Spleen (tissue), 11 donors: ENCODE measurements around the gene MIEN1. TPM values are rescaled to one million over a fixed set of nuclear protein-coding genes. Genes with fewer than 3 reads are reported as not detected.

Experiments used
- DNase-seq: peaks from one replicate; pipeline ENCODE4 v3.0.0-alpha.2; 2020
- H3K27ac ChIP-seq, 8 donors: fragments of 200-600 bp; sonication (generic) in 7 of 8; 1 replicate in 4 of 8; 2 replicates in 4 of 8; pipeline versions ENCODE4 v1.5.0 to v1.8.0; 2016 to 2021; ENCODE audit warnings: inconsistent platforms in 4 of 8, mild to moderate bottlenecking in 4 of 8, moderate library complexity in 1 of 8
- H3K27me3 ChIP-seq, 7 donors: fragments of 200-600 bp; sonication (generic) in 6 of 7; replicated peaks in 1 of 7; 1 replicate in 4 of 7; 2 replicates in 3 of 7; pipeline versions ENCODE4 v1.5.0 to v1.8.0; 2016 to 2021; ENCODE audit warnings: inconsistent platforms in 3 of 7, mild to moderate bottlenecking in 1 of 7
- H3K36me3 ChIP-seq, 6 donors: fragments of 200-600 bp; sonication (generic) in 5 of 6; 1 replicate in 4 of 6; 2 replicates in 2 of 6; pipeline versions ENCODE4 v1.5.0 to v1.8.0; 2016 to 2021; ENCODE audit warnings: inconsistent platforms in 2 of 6
- H3K4me1 ChIP-seq, 6 donors: fragments of 200-600 bp; sonication (generic) in 5 of 6; 1 replicate in 3 of 6; 2 replicates in 3 of 6; pipeline versions ENCODE4 v1.5.0 to v1.8.0; 2016 to 2021; ENCODE audit warnings: inconsistent platforms in 3 of 6
- H3K4me3 ChIP-seq, 8 donors: fragments of 200-600 bp; sonication (generic) in 7 of 8; 1 replicate in 4 of 8; 2 replicates in 4 of 8; pipeline versions ENCODE4 v1.5.0 to v1.8.0; 2016 to 2021; ENCODE audit warnings: inconsistent platforms in 4 of 8, mild to moderate bottlenecking in 4 of 8, moderate library complexity in 2 of 8
- H3K9me3 ChIP-seq, 8 donors: fragments of 200-600 bp; sonication (generic) in 7 of 8; 1 replicate in 4 of 8; 2 replicates in 4 of 8; pipeline versions ENCODE4 v1.5.0 to v1.8.0; 2016 to 2021; ENCODE audit warnings: inconsistent platforms in 4 of 8
- CTCF ChIP-seq, 11 experiments: fragments of 200-600 bp in 7 of 11; fragments of 450-650 bp in 4 of 11; sonication (generic) in 4 of 11; IDR thresholded peaks in 8 of 11; conservative IDR thresholded peaks in 3 of 11; 1 replicate in 7 of 11; 2 replicates in 4 of 11; pipeline versions ENCODE4 v1.4.0 to v1.8.0; 2016 to 2021; ENCODE audit warnings: antibody characterized with exemption in 11 of 11, inconsistent platforms in 4 of 11, mild to moderate bottlenecking in 1 of 11
- POLR2A ChIP-seq, 3 donors: fragments of 450-650 bp; IDR thresholded peaks; one replicate each; pipeline ENCODE4 v1.5.1; 2017; ENCODE audit warnings: antibody characterized with exemption in 3 of 3, mild to moderate bottlenecking in 1 of 3
- POLR2AphosphoS5 ChIP-seq, 3 donors: sonication (generic); formaldehyde crosslinking; IDR thresholded peaks; one replicate each; pipeline ENCODE4 v1.5.1; 2017; ENCODE audit warnings: antibody characterized with exemption in 3 of 3
- WGBS, 5 donors: extraction: QIAGEN DNeasy Blood & Tissue Kit in 3 of 5; methylation state at CpG; one replicate each; pipeline versions ENCODE4 v1.1.5 to v1.1.7; 2013 to 2018; 5-methylcytosine and 5-hydroxymethylcytosine counted together
- intact Hi-C: fragments of 100-400 bp; cut with DNase I; formaldehyde crosslinking; loops from one replicate; pipeline ENCODE4 v1.15.0; 2023; ENCODE audit warnings: low total_unique reads
- polyA plus RNA-seq, 3 donors: library from polyadenylated mRNA; stranded (reverse); fragments of 200-250 nt; gene quantifications; one replicate each; pipeline ENCODE4 v1.2.1, GENCODE V29; 2013
- total RNA-seq, 7 donors: library from RNA; depleted of rRNA in 3 of 7; stranded (reverse); fragments of >200 nt in 3 of 7; fragmentation: NEBNext Ultra II Directional in 4 of 7; extraction: Animal tissue kit (Norgen Biotek cat#: 25700) in 4 of 7; gene quantifications; one replicate each; pipeline versions ENCODE4 v1.1.0 to v1.2.1, GENCODE V29; 2016 to 2021
- donor health status: healthy with polysubstance abuse.
- donor health status: DM: no; HTN: no; CAD: no; lungs with moderate emphysema.
- donor health status: DM: no; HTN: no; CAD: no.
- donor health status: Bipolar disorder and iron deficiency.
- donor health status: healthy.
- donor health status: DM: no; HTN: no; CAD: no.
- donor health status: DM: yes; HTN: yes; CAD: no.

MIEN1 gene
- total and polyA plus RNA-seq, 10 donors, result 28.0 to 85.2 (median 51.5) TPM

- H3K27me3 ChIP-seq, result no peaks in the 10 kb centered on the region
- H3K4me1 ChIP-seq, result peaks cover 0 to 21% (median 15%) of the 10 kb centered on the region in 6 donors
- H3K27ac ChIP-seq, result peak overlapping the region; percentile 82 to 96 (median 91)
- no peaks in the 10 kb centered on the region for H3K9me3 ChIP-seq
- TF ChIP-seq POLR2AphosphoS5 (IDR thresholded peaks at IDR 0.05), result no peak
- TF ChIP-seq CTCF (IDR thresholded peaks at IDR 0.05 in 8 of 11, conservative IDR thresholded peaks at IDR 0.05 in 3 of 11), result no peak
- TF ChIP-seq POLR2A (IDR thresholded peaks at IDR 0.05), result no peak
- intact Hi-C loops, result no loop called here
- WGBS, 5 donors, result 22 to 38% (median 33%) methylated on average over 6 of the region's 6 CpGs
- H3K36me3 ChIP-seq, result peaks cover 0 to 26% (median 13%) of the 10 kb centered on the region in 6 donors
- DNase-seq, result no peak
- H3K4me3 ChIP-seq, result peak overlapping the region; percentile 41 to 80 (median 62)
Measured at GRCh38 chr17:39688475-39688835, 41.9 kb downstream of the MIEN1 start.

GRCh38 chr17:39687546-39688474 lies 42.5 kb downstream of the MIEN1 start, which contains the start of gene PGAP3:
TSS of gene PGAP3 (minus strand) at chr17:39688057. CDS start at chr17:39688014, 43 bp downstream.
- DNase-seq, result peak; percentile 95
- Histone ChIP-seq H3K36me3 (peaks cover 0 to 32% (median 17%) of the 10 kb centered on the region in 6 donors), H3K4me3 (peak within 1 kb of the TSS; percentile 41 to 80 (median 62)), H3K9me3 (no peaks in the 10 kb centered on the region), H3K27ac (peak within 1 kb of the TSS; percentile 82 to 96 (median 91)), H3K27me3 (no peaks in the 10 kb centered on the region), H3K4me1 (peaks cover 0 to 21% (median 15%) of the 10 kb centered on the region in 6 donors)
- TF ChIP-seq POLR2AphosphoS5 (IDR thresholded peaks at IDR 0.05) (peak; percentile 87 to 91 (median 87)), CTCF (IDR thresholded peaks at IDR 0.05 in 8 of 11, conservative IDR thresholded peaks at IDR 0.05 in 3 of 11) (peak in 2 of 11 experiments; percentile 27 to 41), POLR2A (IDR thresholded peaks at IDR 0.05) (peak in 1 of 3 donors; percentile 50)
- 4 to 5% (median 4%) methylated on average over 33 to 45 of the region's 45 CpGs for WGBS, 5 donors
- intact Hi-C loops, result no loop called here

GRCh38 chr17:39687101-39687545 lies 43.2 kb downstream of the MIEN1 start:
- no peak for DNase-seq
- Histone ChIP-seq H3K9me3 (no peaks in the 10 kb centered on the region), H3K4me3 (peak overlapping the region in 6 of 8 donors; percentile 57 to 80 (median 64)), H3K36me3 (peaks cover 0 to 38% (median 17%) of the 10 kb centered on the region in 6 donors), H3K4me1 (peaks cover 0 to 21% (median 15%) of the 10 kb centered on the region in 6 donors), H3K27ac (peak overlapping the region in 7 of 8 donors; percentile 91 to 96 (median 91)), H3K27me3 (no peaks in the 10 kb centered on the region)
- intact Hi-C loops, result no loop called here
- 59 to 73% (median 72%) methylated on average over 6 of the region's 6 CpGs for WGBS, 5 donors
- TF ChIP-seq POLR2A (IDR thresholded peaks at IDR 0.05), result no peak
- no peak for TF ChIP-seq POLR2AphosphoS5 (IDR thresholded peaks at IDR 0.05)
- TF ChIP-seq CTCF (IDR thresholded peaks at IDR 0.05 in 8 of 11, conservative IDR thresholded peaks at IDR 0.05 in 3 of 11), result no peak
